CD4-positive, CD25-positive, alpha-beta regulatory T cell (primary cell): ENCODE data around the gene MEF2B. TPM values are rescaled to one million over a fixed set of nuclear protein-coding genes. Genes with fewer than 3 reads are reported as not detected.
"Not testable (repeated sequence)": the region's sequence is repeated elsewhere in the genome, so short reads cannot be mapped to it uniquely, and the experiment has no call there.

ENCODE experiments used
- ATAC-seq, 2 donors: fragments of 150-1000 bp; cut with Tn5 transposase; one replicate each; pipeline ENCODE4 v1.10.0; 2021; ENCODE audit warnings: low read depth in 2 of 2, moderate number of reproducible peaks in 2 of 2, moderate library complexity in 1 of 2
- DNase-seq, 3 donors: peaks; one replicate each; pipeline versions ENCODE4 v3.0.0 to v3.0.0-alpha.2; 2012 to 2022; ENCODE audit warnings: mixed read lengths in 1 of 3
- H3K27ac ChIP-seq: one replicate; pipeline ENCODE4 v1.7.0; 2013; ENCODE audit warnings: mild to moderate bottlenecking, low read length; ENCODE audit not compliant: insufficient read depth, poor library complexity, severe bottlenecking
- H3K27me3 ChIP-seq: one replicate; pipeline ENCODE4 v1.7.0; 2013; ENCODE audit warnings: low read length; ENCODE audit not compliant: control insufficient read depth, insufficient read depth
- H3K36me3 ChIP-seq: one replicate; pipeline ENCODE4 v1.7.0; 2013; ENCODE audit warnings: mild to moderate bottlenecking, low read length, moderate library complexity; ENCODE audit not compliant: control insufficient read depth, insufficient read depth
- H3K4me1 ChIP-seq: 2 replicates; pipeline ENCODE4 v1.7.0; 2013; ENCODE audit warnings: mild to moderate bottlenecking, low read length; ENCODE audit not compliant: insufficient read depth, control insufficient read depth, poor library complexity, severe bottlenecking
- H3K4me3 ChIP-seq: one replicate; pipeline ENCODE4 v1.7.0; 2013; ENCODE audit warnings: low read depth, mild to moderate bottlenecking, low read length, moderate library complexity
- H3K9me3 ChIP-seq, 2 experiments: 1 replicate in 1 of 2; 2 replicates in 1 of 2; pipeline ENCODE4 v1.7.0; 2013; ENCODE audit warnings: low read length in 2 of 2, mild to moderate bottlenecking in 1 of 2, moderate library complexity in 1 of 2; ENCODE audit not compliant: control insufficient read depth in 2 of 2
- H3K27ac Mint-ChIP-seq, 3 donors: one replicate each; pipeline ENCODE4 v1.8.0; 2020 to 2022; ENCODE audit warnings: mild to moderate bottlenecking in 3 of 3, mixed read lengths in 3 of 3, moderate library complexity in 2 of 3
- H3K27me3 Mint-ChIP-seq: one replicate; pipeline ENCODE4 v1.8.0; 2022; ENCODE audit warnings: mild to moderate bottlenecking, mixed read lengths
- H3K36me3 Mint-ChIP-seq: one replicate; pipeline ENCODE4 v1.8.0; 2020; ENCODE audit warnings: mixed read lengths
- H3K4me1 Mint-ChIP-seq, 4 donors: one replicate each; pipeline ENCODE4 v1.8.0; 2020 to 2022; ENCODE audit warnings: mixed read lengths in 4 of 4, mild to moderate bottlenecking in 1 of 4
- H3K4me3 Mint-ChIP-seq, 4 donors: one replicate each; pipeline ENCODE4 v1.8.0; 2020 to 2022; ENCODE audit warnings: mild to moderate bottlenecking in 4 of 4, mixed read lengths in 4 of 4, moderate library complexity in 3 of 4
- H3K9me3 Mint-ChIP-seq, 7 donors: one replicate each; pipeline ENCODE4 v1.8.0; 2020 to 2022; ENCODE audit warnings: mixed read lengths in 7 of 7, mild to moderate bottlenecking in 3 of 7, moderate library complexity in 2 of 7
- polyA plus RNA-seq, 4 donors: library from polyadenylated mRNA; unstranded; fragments of 300-500 nt; fragmentation: Illumina TruSeq; gene quantifications; one replicate each; pipeline ENCODE4 v1.2.3, GENCODE V29; 2021
- total RNA-seq: library from RNA; stranded (reverse); gene quantifications from one replicate; pipeline ENCODE4 v1.2.3, GENCODE V29; 2022

MEF2B gene
- total and polyA plus RNA-seq, 5 donors from 2014 or later = 0.30 to 3.5 TPM; not detected in 3

DNA sequence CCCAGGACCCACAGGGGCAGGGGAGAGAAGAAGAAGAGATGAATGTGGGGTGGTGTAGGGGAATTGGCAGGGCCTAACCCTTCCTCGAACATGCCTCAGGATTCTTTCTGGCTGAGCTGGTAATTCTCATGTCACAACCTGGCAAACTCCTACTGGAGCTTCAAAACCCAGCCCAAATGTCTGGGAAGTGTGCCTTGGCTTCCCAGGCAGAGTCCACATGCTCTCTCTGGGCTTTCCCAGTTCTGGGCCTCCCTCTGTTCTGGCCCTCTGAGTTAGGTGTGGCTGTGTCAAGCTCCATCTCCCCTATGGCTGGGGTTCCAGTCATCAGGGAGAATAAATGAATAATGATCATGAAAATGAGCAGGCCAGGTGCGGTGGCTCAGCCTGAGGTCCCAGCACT is 20.6 kb downstream of the MEF2B start:
- H3K27me3 Mint-ChIP-seq = no peaks in the 10 kb centered on the region
- peaks cover 7% of the 10 kb centered on the region for H3K4me1 ChIP-seq
- H3K36me3 ChIP-seq = peaks cover 12% of the 10 kb centered on the region
- H3K27me3 ChIP-seq = no peaks in the 10 kb centered on the region
- no peak for DNase-seq
- H3K9me3 Mint-ChIP-seq = no peaks in the 10 kb centered on the region
- peaks cover 12% of the 10 kb centered on the region for H3K36me3 Mint-ChIP-seq
- H3K4me3 ChIP-seq = no peak overlapping the region
- no peak for ATAC-seq
- no peak overlapping the region for H3K27ac Mint-ChIP-seq
- no peak overlapping the region for H3K27ac ChIP-seq
- peaks cover 0 to 5% (median 0%) of the 10 kb centered on the region in 4 donors for H3K4me1 Mint-ChIP-seq
- H3K4me3 Mint-ChIP-seq = no peak overlapping the region
- no peaks in the 10 kb centered on the region for H3K9me3 ChIP-seq

DNA sequence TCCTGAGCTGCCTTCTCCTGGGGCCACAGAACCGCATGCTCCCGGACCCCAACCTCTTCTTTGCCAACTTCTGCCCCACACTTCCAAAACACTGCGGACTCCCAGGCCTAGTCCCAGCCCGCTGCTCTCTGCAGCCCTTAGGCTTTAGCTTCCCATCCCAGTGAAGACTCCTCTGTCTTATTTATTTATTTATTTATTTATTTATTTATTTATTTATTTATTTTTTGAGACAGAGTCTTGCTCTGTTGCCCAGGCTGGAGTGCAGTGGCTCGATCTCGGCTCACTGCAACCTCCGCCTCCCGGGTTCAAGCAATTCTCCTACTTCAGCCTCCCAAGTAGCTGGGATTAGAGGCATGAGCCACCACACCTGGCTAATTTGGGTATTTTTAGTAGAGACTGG is 21.6 kb downstream of the MEF2B start:
- DNase-seq, H3K4me3 Mint-ChIP-seq, H3K27ac ChIP-seq, H3K9me3 Mint-ChIP-seq, H3K4me1 Mint-ChIP-seq, ATAC-seq, H3K4me1 ChIP-seq, H3K27ac Mint-ChIP-seq, H3K27me3 ChIP-seq, H3K4me3 ChIP-seq, H3K9me3 ChIP-seq, H3K27me3 Mint-ChIP-seq: not testable (repeated sequence)
- H3K36me3 Mint-ChIP-seq = peaks cover 12% of the 10 kb centered on the region
- peaks cover 12% of the 10 kb centered on the region for H3K36me3 ChIP-seq

GRCh38 chr19:19147344-19147743 is 22.7 kb downstream of the MEF2B start:
- DNase-seq (no peak), ATAC-seq (no peak)
- Mint-ChIP-seq H3K4me3 (no peak overlapping the region), H3K36me3 (peaks cover 12% of the 10 kb centered on the region), H3K4me1 (peaks cover 0 to 5% (median 0%) of the 10 kb centered on the region in 4 donors), H3K27me3 (no peaks in the 10 kb centered on the region), H3K27ac (no peak overlapping the region), H3K9me3 (no peaks in the 10 kb centered on the region)
- no peaks in the 10 kb centered on the region for H3K27me3 ChIP-seq
- H3K4me1 ChIP-seq = peaks cover 7% of the 10 kb centered on the region
- peaks cover 12% of the 10 kb centered on the region for H3K36me3 ChIP-seq
- no peaks in the 10 kb centered on the region for H3K9me3 ChIP-seq
- no peak overlapping the region for H3K4me3 ChIP-seq
- no peak overlapping the region for H3K27ac ChIP-seq

DNA sequence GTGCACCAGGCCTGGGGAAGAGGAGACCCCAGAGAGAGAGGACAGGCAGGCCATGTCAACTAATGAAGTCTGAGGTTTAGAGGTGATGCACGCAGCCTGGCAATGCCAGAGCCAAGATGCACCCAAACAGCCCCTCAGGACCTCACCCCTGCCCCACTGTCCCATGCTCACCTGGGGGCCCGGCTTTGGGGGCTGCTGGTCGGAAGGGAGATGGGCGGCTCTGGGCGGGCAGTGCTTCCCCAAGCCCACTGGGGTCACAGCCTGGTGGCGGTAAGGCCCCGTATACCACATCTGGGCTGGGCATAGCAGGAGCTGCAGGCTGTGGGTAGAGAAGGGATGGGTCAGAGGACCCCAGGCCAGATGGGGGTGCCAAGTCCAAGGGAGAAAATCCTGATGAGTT is 23.2 kb downstream of the MEF2B start:
- no peak overlapping the region for H3K27ac Mint-ChIP-seq
- Histone ChIP-seq H3K27ac (no peak overlapping the region), H3K27me3 (no peaks in the 10 kb centered on the region), H3K4me3 (no peak overlapping the region), H3K9me3 (no peaks in the 10 kb centered on the region), H3K4me1 (peaks cover 7% of the 10 kb centered on the region), H3K36me3 (peaks cover 12% of the 10 kb centered on the region)
- H3K4me3 Mint-ChIP-seq = no peak overlapping the region
- H3K9me3 Mint-ChIP-seq = no peaks in the 10 kb centered on the region
- no peak for ATAC-seq
- H3K27me3 Mint-ChIP-seq = no peaks in the 10 kb centered on the region
- H3K36me3 Mint-ChIP-seq = peaks cover 12% of the 10 kb centered on the region
- peaks cover 0 to 5% (median 0%) of the 10 kb centered on the region in 4 donors for H3K4me1 Mint-ChIP-seq
- DNase-seq = no peak

DNA sequence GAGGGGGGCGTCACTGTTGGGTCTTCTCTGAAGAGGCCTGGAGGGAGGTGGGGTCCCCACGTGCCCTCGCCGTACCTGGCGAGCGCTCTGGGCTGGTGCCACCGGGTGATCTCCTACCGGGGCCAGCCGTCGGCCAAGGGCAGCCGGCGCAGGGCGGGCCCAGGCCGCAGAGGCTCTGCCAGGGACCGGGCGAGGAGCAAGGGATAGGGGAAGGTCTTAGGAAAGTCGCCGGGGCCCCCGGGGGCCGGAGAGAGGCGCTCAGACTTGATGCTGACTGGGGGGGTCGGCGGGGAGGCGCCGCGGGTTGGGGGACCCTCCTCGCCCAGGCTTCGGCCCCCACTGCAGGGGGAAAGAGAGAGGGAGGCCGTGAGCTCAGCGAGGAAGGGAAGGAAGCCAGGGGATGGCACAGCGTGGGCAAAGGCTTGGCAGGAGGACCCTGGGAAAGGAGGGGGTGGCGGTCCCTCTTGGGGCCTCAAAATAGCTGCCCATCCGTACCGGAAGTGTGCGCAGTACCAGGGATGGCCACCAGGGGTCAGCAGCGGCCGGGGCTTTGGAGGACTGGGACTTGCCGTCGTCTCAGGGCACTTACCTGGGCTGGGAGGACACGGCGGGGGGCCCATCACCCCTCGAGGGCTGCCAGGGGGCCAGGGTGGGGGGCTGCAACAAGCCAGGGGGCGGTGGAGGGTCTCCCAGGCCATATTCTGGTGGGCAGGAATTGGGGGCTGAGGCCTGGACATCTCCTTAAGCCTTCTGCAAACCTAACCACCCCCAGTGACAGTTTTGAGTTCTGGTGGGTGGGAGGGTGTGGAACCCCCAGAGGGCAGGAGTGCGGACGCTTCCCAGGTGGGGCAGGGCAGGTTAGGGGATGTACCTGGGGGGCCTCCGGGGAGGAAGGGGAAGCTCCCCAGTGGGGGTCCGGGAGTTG is 24.1 kb downstream of the MEF2B start:
- Mint-ChIP-seq H3K4me1 (peaks cover 0 to 5% (median 0%) of the 10 kb centered on the region in 4 donors), H3K27ac (no peak overlapping the region), H3K36me3 (peaks cover 12% of the 10 kb centered on the region), H3K4me3 (no peak overlapping the region), H3K9me3 (no peaks in the 10 kb centered on the region), H3K27me3 (no peaks in the 10 kb centered on the region)
- H3K27ac ChIP-seq = no peak overlapping the region
- peaks cover 7% of the 10 kb centered on the region for H3K4me1 ChIP-seq
- H3K9me3 ChIP-seq = no peaks in the 10 kb centered on the region
- H3K36me3 ChIP-seq = peaks cover 12% of the 10 kb centered on the region
- ATAC-seq = peak; percentile 84 to 86
- no peak overlapping the region for H3K4me3 ChIP-seq
- H3K27me3 ChIP-seq = no peaks in the 10 kb centered on the region
- peak; percentile 75 to 82 (median 80) for DNase-seq

- H3K27me3 Mint-ChIP-seq = no peaks in the 10 kb centered on the region
- H3K4me1 Mint-ChIP-seq = peaks cover 0 to 5% (median 0%) of the 10 kb centered on the region in 4 donors
- no peaks in the 10 kb centered on the region for H3K9me3 Mint-ChIP-seq
- Histone ChIP-seq H3K4me1 (peaks cover 7% of the 10 kb centered on the region), H3K36me3 (peaks cover 12% of the 10 kb centered on the region), H3K4me3 (no peak overlapping the region), H3K9me3 (no peaks in the 10 kb centered on the region), H3K27me3 (no peaks in the 10 kb centered on the region), H3K27ac (no peak overlapping the region)
- DNase-seq (no peak), ATAC-seq (no peak)
- H3K27ac Mint-ChIP-seq = no peak overlapping the region
- H3K4me3 Mint-ChIP-seq = no peak overlapping the region
- H3K36me3 Mint-ChIP-seq = peaks cover 12% of the 10 kb centered on the region
These were observed 24.8 kb downstream of the MEF2B start for GRCh38 chr19:19145281-19145680.

GRCh38 chr19:19142347-19142746 is 27.7 kb downstream of the MEF2B start:
- no peaks in the 10 kb centered on the region for H3K36me3 ChIP-seq
- H3K27me3 ChIP-seq = no peaks in the 10 kb centered on the region
- no peaks in the 10 kb centered on the region for H3K9me3 Mint-ChIP-seq
- peaks cover 6 to 29% (median 15%) of the 10 kb centered on the region in 4 donors for H3K4me1 Mint-ChIP-seq
- ATAC-seq (no peak), DNase-seq (no peak)
- no peaks in the 10 kb centered on the region for H3K9me3 ChIP-seq
- H3K4me1 ChIP-seq = peaks cover 16% of the 10 kb centered on the region
- no peaks in the 10 kb centered on the region for H3K36me3 Mint-ChIP-seq
- no peak overlapping the region for H3K27ac Mint-ChIP-seq
- H3K4me3 Mint-ChIP-seq = peak overlapping the region in 1 of 4 donors; percentile 38
- H3K27me3 Mint-ChIP-seq = no peaks in the 10 kb centered on the region
- no peak overlapping the region for H3K27ac ChIP-seq
- no peak overlapping the region for H3K4me3 ChIP-seq

DNA sequence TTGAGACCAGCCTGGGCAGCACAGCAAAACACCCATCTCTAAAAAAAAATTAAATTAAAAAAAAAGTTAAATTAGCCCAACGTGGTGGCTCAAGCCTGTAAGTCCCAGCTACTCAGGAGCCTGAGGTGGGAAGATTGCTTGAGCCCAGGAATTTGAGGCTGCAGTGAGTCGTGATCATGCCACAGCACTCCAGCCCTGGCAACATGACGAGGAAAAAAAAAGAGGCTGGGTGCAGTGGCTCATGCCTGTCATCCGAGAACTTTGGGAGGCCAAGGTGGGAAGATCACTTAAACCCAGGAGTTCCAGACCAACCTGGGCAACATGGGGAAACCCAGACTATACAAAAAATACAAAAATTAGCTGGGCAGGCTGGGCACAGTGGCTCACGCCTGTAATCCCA is 29.6 kb downstream of the MEF2B start:
- no peak overlapping the region for H3K27ac Mint-ChIP-seq
- no peaks in the 10 kb centered on the region for H3K27me3 Mint-ChIP-seq
- no peak for ATAC-seq
- DNase-seq = no peak
- H3K4me3 ChIP-seq = no peak overlapping the region
- no peaks in the 10 kb centered on the region for H3K36me3 Mint-ChIP-seq
- H3K9me3 Mint-ChIP-seq = no peaks in the 10 kb centered on the region
- no peak overlapping the region for H3K4me3 Mint-ChIP-seq
- no peaks in the 10 kb centered on the region for H3K27me3 ChIP-seq
- H3K9me3 ChIP-seq = no peaks in the 10 kb centered on the region
- peaks cover 15% of the 10 kb centered on the region for H3K4me1 ChIP-seq
- H3K36me3 ChIP-seq = no peaks in the 10 kb centered on the region
- H3K4me1 Mint-ChIP-seq = peaks cover 6 to 32% (median 19%) of the 10 kb centered on the region in 4 donors
- H3K27ac ChIP-seq = no peak overlapping the region
